Kasumi-1 (cell line): ENCODE results near the gene KLF17.

Experiments
- DNase-seq, 2 experiments: peaks; one replicate each; lab custom pipeline; 2025; lab: John Stamatoyannopoulos, UW

KLF17 gene

GRCh38 chr1:44152692-44153091 lies 34.1 kb downstream of the KLF17 start:
- DNase-seq = no peak

- DNase-seq = no peak
Observed at GRCh38 chr1:44154049-44154448, 35.4 kb downstream of the KLF17 start.

- no peak for DNase-seq
Observed at GRCh38 chr1:44157903-44158302, 39.3 kb downstream of the KLF17 start.

- peak in 1 of 2 experiments; percentile 2 for DNase-seq
Observed at GRCh38 chr1:44158871-44159270, 40.2 kb downstream of the KLF17 start.

GRCh38 chr1:44161546-44161945 lies 42.9 kb downstream of the KLF17 start:
- DNase-seq = no peak

DNA sequence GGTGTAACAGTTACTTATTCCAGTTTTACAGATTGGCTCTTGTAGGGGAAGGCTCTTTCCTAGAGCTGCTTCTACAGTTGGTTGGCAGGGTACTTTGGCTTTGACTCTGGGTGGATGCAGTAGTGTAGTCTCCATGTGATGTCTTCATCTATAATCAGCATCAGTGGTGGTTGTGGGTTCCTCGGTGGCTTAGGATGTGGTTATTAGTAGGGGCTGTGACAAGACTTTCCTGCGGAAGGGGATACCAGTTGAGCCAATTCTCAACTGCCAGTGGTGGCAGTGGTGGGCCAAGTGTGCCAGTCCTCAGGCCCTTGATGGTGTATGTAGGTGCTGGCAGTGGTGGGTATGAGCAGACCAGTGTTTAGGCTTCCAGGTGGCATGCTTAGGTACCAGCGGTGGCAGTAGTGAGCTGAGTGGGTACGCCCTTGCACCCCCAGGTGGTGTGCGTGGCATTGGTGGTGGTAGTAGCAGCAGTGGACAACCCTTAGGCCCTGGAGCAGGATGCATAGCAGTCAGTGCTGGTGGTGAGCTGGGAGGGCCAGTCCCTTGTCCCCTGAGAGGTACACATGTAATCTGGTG lies 50.0 kb downstream of the KLF17 start:
- no peak for DNase-seq

DNA sequence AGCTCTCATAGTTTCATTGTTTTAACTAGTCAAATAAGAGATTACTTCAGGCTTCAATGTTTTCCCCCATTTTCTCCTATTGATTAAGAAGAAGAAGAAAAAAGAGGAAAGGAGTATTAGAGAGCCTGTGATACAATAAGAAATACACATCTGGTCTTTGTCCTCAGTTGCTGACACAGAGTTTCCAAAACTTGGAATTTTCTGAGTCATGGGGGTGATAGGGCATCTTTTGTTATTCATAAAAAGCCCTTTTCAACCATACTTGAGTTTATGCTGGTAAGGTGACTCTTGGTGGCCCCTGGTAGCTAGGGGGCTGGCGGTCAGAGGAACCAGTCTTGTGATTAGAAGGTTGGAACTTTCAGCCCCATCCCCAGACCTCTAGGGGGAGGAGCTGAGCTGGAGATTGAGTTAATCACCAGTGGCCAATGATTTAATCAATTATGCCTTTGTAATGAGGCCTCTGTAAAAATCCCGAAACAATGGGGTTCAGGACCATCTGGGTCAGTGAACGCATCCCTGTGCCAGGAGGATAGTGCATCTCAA lies 51.7 kb downstream of the KLF17 start:
- no peak for DNase-seq

- no peak for DNase-seq
Observed at GRCh38 chr1:44174630-44175029, 56.0 kb downstream of the KLF17 start.
